CD14-positive monocyte (primary cell): ENCODE data around the gene MYO3B. TPM values are rescaled to one million over a fixed set of nuclear protein-coding genes. Genes with fewer than 3 reads are reported as not detected.

Source experiments
- DNase-seq, 3 donors: peaks; one replicate each; pipeline ENCODE4 v3.0.0-alpha.2; 2011 to 2022
- H2AFZ ChIP-seq: 2 replicates; pipeline ENCODE4 v1.6.0; 2012; ENCODE audit warnings: mild to moderate bottlenecking, low read depth, low read length, inconsistent platforms; ENCODE audit not compliant: insufficient read depth, poor library complexity, severe bottlenecking
- H3K27ac ChIP-seq, 2 donors: 1 replicate in 1 of 2; 2 replicates in 1 of 2; pipeline ENCODE4 v1.5.1; 2012 to 2013; ENCODE audit warnings: low read length in 2 of 2, control low read depth in 1 of 2, inconsistent platforms in 1 of 2, low read depth in 1 of 2, mild to moderate bottlenecking in 1 of 2
- H3K27me3 ChIP-seq, 2 donors: one replicate each; pipeline versions ENCODE4 v1.6.0 to v1.6.1; 2011 to 2013; ENCODE audit warnings: low read length in 2 of 2; ENCODE audit not compliant: control insufficient read depth in 2 of 2, insufficient read depth in 2 of 2
- H3K36me3 ChIP-seq, 2 donors: replicated peaks in 1 of 2; 1 replicate in 1 of 2; 2 replicates in 1 of 2; pipeline versions ENCODE4 v1.5.1 to v1.6.1; 2012 to 2013; ENCODE audit warnings: low read length in 2 of 2, control low read depth in 1 of 2, inconsistent platforms in 1 of 2, mild to moderate bottlenecking in 1 of 2; ENCODE audit not compliant: insufficient read depth in 2 of 2, control insufficient read depth in 1 of 2
- H3K4me1 ChIP-seq, 2 donors: 1 replicate in 1 of 2; 2 replicates in 1 of 2; pipeline versions ENCODE4 v1.5.1 to v1.6.1; 2012 to 2013; ENCODE audit warnings: low read length in 2 of 2, control low read depth in 1 of 2, inconsistent platforms in 1 of 2, mild to moderate bottlenecking in 1 of 2, moderate library complexity in 1 of 2; ENCODE audit not compliant: insufficient read depth in 2 of 2, control insufficient read depth in 1 of 2
- H3K4me2 ChIP-seq: replicated peaks from 2 replicates; pipeline ENCODE3; 2012; ENCODE audit warnings: low read length, moderate library complexity, mild to moderate bottlenecking; ENCODE audit not compliant: poor library complexity, severe bottlenecking; ENCODE audit errors: extremely low read depth
- H3K4me3 ChIP-seq, 3 experiments: fragments of 200-600 bp in 1 of 3; sonication (generic) in 1 of 3; replicated peaks in 1 of 3; 1 replicate in 2 of 3; 2 replicates in 1 of 3; pipeline ENCODE4 v1.5.1; 2011 to 2013; ENCODE audit warnings: low read length in 3 of 3, mild to moderate bottlenecking in 3 of 3, control low read depth in 2 of 3, low read depth in 2 of 3, inconsistent platforms in 1 of 3, moderate library complexity in 1 of 3
- H3K79me2 ChIP-seq: 2 replicates; pipeline ENCODE4 v1.6.0; 2012; ENCODE audit warnings: mild to moderate bottlenecking, control low read depth, inconsistent platforms, low read length, moderate library complexity; ENCODE audit not compliant: insufficient read depth
- H3K9ac ChIP-seq: 2 replicates; pipeline ENCODE4 v1.6.0; 2017; ENCODE audit warnings: low read length, mild to moderate bottlenecking; ENCODE audit not compliant: insufficient read depth, poor library complexity, severe bottlenecking
- H3K9me3 ChIP-seq, 2 donors: replicated peaks in 1 of 2; 1 replicate in 1 of 2; 2 replicates in 1 of 2; pipeline versions ENCODE4 v1.5.1 to v1.6.1; 2012 to 2013; ENCODE audit warnings: low read length in 2 of 2, control low read depth in 1 of 2; ENCODE audit not compliant: control insufficient read depth in 1 of 2, insufficient read depth in 1 of 2
- H4K20me1 ChIP-seq: 2 replicates; pipeline ENCODE4 v1.6.0; 2012; ENCODE audit warnings: mild to moderate bottlenecking, low read length, control low read depth, moderate library complexity; ENCODE audit not compliant: insufficient read depth
- H3K27ac Mint-ChIP-seq, 7 donors: one replicate each; pipeline ENCODE4 v1.8.0; 2020; ENCODE audit warnings: mild to moderate bottlenecking in 7 of 7, mixed read lengths in 7 of 7, moderate library complexity in 6 of 7, inconsistent platforms in 2 of 7
- H3K27me3 Mint-ChIP-seq, 3 donors: one replicate each; pipeline ENCODE4 v1.8.0; 2021 to 2022; ENCODE audit warnings: low read depth in 3 of 3, mild to moderate bottlenecking in 3 of 3, mixed read lengths in 3 of 3, moderate library complexity in 3 of 3, inconsistent platforms in 1 of 3
- H3K36me3 Mint-ChIP-seq, 2 donors: one replicate each; pipeline ENCODE4 v1.8.0; 2020; ENCODE audit warnings: mixed read lengths in 2 of 2, inconsistent platforms in 1 of 2, mild to moderate bottlenecking in 1 of 2
- H3K4me1 Mint-ChIP-seq: one replicate; pipeline ENCODE4 v1.8.0; 2020; ENCODE audit warnings: mild to moderate bottlenecking, mixed read lengths
- H3K4me3 Mint-ChIP-seq, 2 donors: one replicate each; pipeline ENCODE4 v1.8.0; 2020; ENCODE audit warnings: mild to moderate bottlenecking in 2 of 2, mixed read lengths in 2 of 2, moderate library complexity in 1 of 2
- H3K9me3 Mint-ChIP-seq, 7 donors: one replicate each; pipeline ENCODE4 v1.8.0; 2020 to 2022; ENCODE audit warnings: mixed read lengths in 7 of 7, mild to moderate bottlenecking in 6 of 7, moderate library complexity in 6 of 7, inconsistent platforms in 2 of 7
- WGBS: methylation state at CpG from one replicate; pipeline ENCODE4 v1.1.5; 2013; ENCODE audit warnings: missing lambda C conversion rate; ENCODE audit not compliant: insufficient coverage; 5-methylcytosine and 5-hydroxymethylcytosine counted together
- intact Hi-C, 2 donors: fragments of 100-400 bp; cut with micrococcal nuclease; formaldehyde crosslinking; loops; one replicate each; pipeline versions ENCODE4 v1.15.0 to v1.15.1; 2023
- polyA plus RNA-seq, 3 donors: library from polyadenylated mRNA; depleted of rRNA in 1 of 3; unstranded in 2 of 3; stranded (reverse) in 1 of 3; fragments of 300-500 nt in 2 of 3; fragments of >200 nt in 1 of 3; fragmentation: Illumina TruSeq in 2 of 3; gene quantifications; 1 replicate in 2 of 3; 2 replicates in 1 of 3; pipeline ENCODE4 v1.2.3, GENCODE V29; 2012 to 2021
- TF ChIP-seq, protein P1 (sequence below): fragments of 200-600 bp; IDR thresholded peaks from one replicate; pipeline ENCODE4 v1.8.0; 2022; ENCODE audit warnings: antibody characterized with exemption, mild to moderate bottlenecking

The MYO3B gene
- polyA plus RNA-seq, 3 donors = not detected

- H3K36me3 Mint-ChIP-seq = no peaks in the 10 kb centered on the region
- H3K27ac Mint-ChIP-seq = no peak overlapping the region
Observed at GRCh38 chr2:170206246-170206645, 28.3 kb downstream of the MYO3B start.

DNA sequence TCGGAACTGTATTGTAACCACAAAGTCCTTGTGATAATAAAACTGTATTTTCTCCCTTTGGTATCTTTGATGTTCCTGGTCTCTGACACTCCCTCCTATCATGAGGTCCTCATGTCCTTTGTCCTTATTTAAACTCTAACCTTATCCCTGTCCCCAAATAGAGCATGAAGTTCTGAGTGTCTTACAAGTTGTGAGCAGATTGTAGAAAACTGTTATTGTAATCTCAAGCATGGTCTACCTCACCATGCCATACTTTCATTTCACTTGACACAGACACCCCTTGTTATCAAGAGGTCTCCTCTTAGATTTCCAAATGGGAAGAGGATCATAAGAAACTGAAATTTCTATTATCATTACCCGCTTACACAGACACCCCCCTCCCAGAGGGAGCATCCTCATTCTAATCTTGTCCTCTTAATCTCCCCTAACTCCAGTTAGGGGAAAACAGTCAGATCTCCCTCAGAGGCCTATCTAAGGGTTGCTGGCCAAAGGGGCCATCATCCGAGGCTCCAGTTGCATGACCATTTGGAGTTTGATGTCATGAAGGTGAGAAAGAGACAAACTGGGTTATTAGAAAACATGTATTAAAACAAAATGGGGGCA is 29.0 kb downstream of the MYO3B start:
- Histone ChIP-seq H3K9ac (no peak overlapping the region), H3K4me3 (no peak overlapping the region), H3K36me3 (no peaks in the 10 kb centered on the region), H3K4me1 (no peaks in the 10 kb centered on the region), H3K27me3 (no peaks in the 10 kb centered on the region), H3K4me2 (no peak overlapping the region), H3K27ac (no peak overlapping the region), H3K79me2 (no peaks in the 10 kb centered on the region), H4K20me1 (no peaks in the 10 kb centered on the region), H2AFZ (no peak overlapping the region), H3K9me3 (peaks cover 0 to 5% of the 10 kb centered on the region in 2 donors)
- H3K4me3 Mint-ChIP-seq = no peak overlapping the region
- peak overlapping the region in 1 of 7 donors; percentile 12 for H3K27ac Mint-ChIP-seq
- WGBS = no CpG with 5 or more reads among the region's 3 CpGs
- peaks cover 3 to 10% (median 5%) of the 10 kb centered on the region in 7 donors for H3K9me3 Mint-ChIP-seq
- no peaks in the 10 kb centered on the region for H3K36me3 Mint-ChIP-seq
- TF ChIP-seq, protein P1, sequence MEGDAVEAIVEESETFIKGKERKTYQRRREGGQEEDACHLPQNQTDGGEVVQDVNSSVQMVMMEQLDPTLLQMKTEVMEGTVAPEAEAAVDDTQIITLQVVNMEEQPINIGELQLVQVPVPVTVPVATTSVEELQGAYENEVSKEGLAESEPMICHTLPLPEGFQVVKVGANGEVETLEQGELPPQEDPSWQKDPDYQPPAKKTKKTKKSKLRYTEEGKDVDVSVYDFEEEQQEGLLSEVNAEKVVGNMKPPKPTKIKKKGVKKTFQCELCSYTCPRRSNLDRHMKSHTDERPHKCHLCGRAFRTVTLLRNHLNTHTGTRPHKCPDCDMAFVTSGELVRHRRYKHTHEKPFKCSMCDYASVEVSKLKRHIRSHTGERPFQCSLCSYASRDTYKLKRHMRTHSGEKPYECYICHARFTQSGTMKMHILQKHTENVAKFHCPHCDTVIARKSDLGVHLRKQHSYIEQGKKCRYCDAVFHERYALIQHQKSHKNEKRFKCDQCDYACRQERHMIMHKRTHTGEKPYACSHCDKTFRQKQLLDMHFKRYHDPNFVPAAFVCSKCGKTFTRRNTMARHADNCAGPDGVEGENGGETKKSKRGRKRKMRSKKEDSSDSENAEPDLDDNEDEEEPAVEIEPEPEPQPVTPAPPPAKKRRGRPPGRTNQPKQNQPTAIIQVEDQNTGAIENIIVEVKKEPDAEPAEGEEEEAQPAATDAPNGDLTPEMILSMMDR = no peak
- peaks cover 3 to 4% (median 4%) of the 10 kb centered on the region in 3 donors for H3K27me3 Mint-ChIP-seq
- H3K4me1 Mint-ChIP-seq = no peaks in the 10 kb centered on the region
- intact Hi-C loops = no loop called here
- no peak for DNase-seq

More at GRCh38 chr2:170206246-170206645, 28.3 kb downstream of the MYO3B start:
- no peaks in the 10 kb centered on the region for H3K27me3 ChIP-seq
- no peaks in the 10 kb centered on the region for H3K4me1 Mint-ChIP-seq
- TF ChIP-seq, protein P1 = no peak
- H2AFZ ChIP-seq = no peak overlapping the region
- H3K4me2 ChIP-seq = no peak overlapping the region
- H3K9ac ChIP-seq = no peak overlapping the region
- H3K4me1 ChIP-seq = no peaks in the 10 kb centered on the region
- H3K4me3 ChIP-seq = no peak overlapping the region
- no peak overlapping the region for H3K27ac ChIP-seq
- no peak for DNase-seq
- H3K79me2 ChIP-seq = no peaks in the 10 kb centered on the region
- peaks cover 3 to 4% (median 4%) of the 10 kb centered on the region in 3 donors for H3K27me3 Mint-ChIP-seq
- H3K4me3 Mint-ChIP-seq = no peak overlapping the region
- intact Hi-C loops = no loop called here
- no peaks in the 10 kb centered on the region for H3K36me3 ChIP-seq
- peaks cover 0 to 5% of the 10 kb centered on the region in 2 donors for H3K9me3 ChIP-seq
- no peaks in the 10 kb centered on the region for H4K20me1 ChIP-seq
- WGBS = no CpG with 5 or more reads among the region's 1 CpG
- peaks cover 3 to 9% (median 5%) of the 10 kb centered on the region in 7 donors for H3K9me3 Mint-ChIP-seq
